Activated T-cell treated with anti-CD3 and anti-CD28 coated beads, Interleukin-2, amount 50 U/mL, for 4 hours (primary cell): ENCODE data around the gene OR5C1. TPM values are rescaled to one million over a fixed set of nuclear protein-coding genes. Genes with fewer than 3 reads are reported as not detected.

Experiments
- ATAC-seq, 2 donors: fragments of 200-7000 bp; cut with Tn5 transposase; one replicate each; pipeline ENCODE4 v1.10.0; 2021
- DNase-seq: peaks from one replicate; pipeline ENCODE4 v3.0.0-alpha.2; 2020
- H3K27me3 Mint-ChIP-seq: one replicate; pipeline ENCODE4 v1.8.0; 2021; ENCODE audit warnings: low read depth, mixed read lengths
- H3K36me3 Mint-ChIP-seq: one replicate; pipeline ENCODE4 v1.8.0; 2022; ENCODE audit warnings: mixed read lengths; ENCODE audit not compliant: insufficient read depth
- H3K4me1 Mint-ChIP-seq: one replicate; pipeline ENCODE4 v1.8.0; 2021; ENCODE audit warnings: low read depth, mixed read lengths
- H3K4me3 Mint-ChIP-seq: one replicate; pipeline ENCODE4 v1.8.0; 2021; ENCODE audit warnings: mild to moderate bottlenecking, moderate library complexity, mixed read lengths
- H3K9me3 Mint-ChIP-seq: one replicate; pipeline ENCODE4 v1.8.0; 2021; ENCODE audit warnings: mixed read lengths
- total RNA-seq, 3 donors: library from RNA; stranded (reverse); gene quantifications; one replicate each; pipeline ENCODE4 v1.2.1, GENCODE V29; 2021

OR5C1 gene
- total RNA-seq, result not detected

- DNase-seq, result no peak
- no peaks in the 10 kb centered on the region for H3K9me3 Mint-ChIP-seq
- no peaks in the 10 kb centered on the region for H3K36me3 Mint-ChIP-seq
- no peaks in the 10 kb centered on the region for H3K4me1 Mint-ChIP-seq
- no peak within 1 kb of the TSS for H3K4me3 Mint-ChIP-seq
- H3K27me3 Mint-ChIP-seq, result no peaks in the 10 kb centered on the region
- no peak for ATAC-seq
These were observed at the start of gene OR5C1 for GRCh38 chr9:122788831-122789230. OR5C1 (plus strand) TSS chr9:122788933; CDS start chr9:122788933, 0 bp downstream.

GRCh38 chr9:122742003-122742402 lies 46.7 kb upstream of the OR5C1 start, which contains the start of gene OR1L6:
OR1L6 (plus strand) TSS chr9:122742303; CDS start chr9:122749848, 7,545 bp downstream.
- Mint-ChIP-seq H3K27me3 (no peaks in the 10 kb centered on the region), H3K9me3 (peaks cover 23% of the 10 kb centered on the region), H3K36me3 (no peaks in the 10 kb centered on the region), H3K4me3 (no peak within 1 kb of the TSS), H3K4me1 (no peaks in the 10 kb centered on the region)
- DNase-seq (no peak), ATAC-seq (no peak)

- ATAC-seq, result no peak
- peaks cover 9% of the 10 kb centered on the region for H3K36me3 Mint-ChIP-seq
These were observed 33.9 kb upstream of the OR5C1 start for GRCh38 chr9:122754825-122755224.

GRCh38 chr9:122767817-122768216 lies 20.9 kb upstream of the OR5C1 start:
- H3K9me3 Mint-ChIP-seq, result peaks cover 52% of the 10 kb centered on the region
- DNase-seq (no peak), ATAC-seq (no peak)
- H3K4me1 Mint-ChIP-seq, result no peaks in the 10 kb centered on the region
- H3K4me3 Mint-ChIP-seq, result no peak overlapping the region
- peaks cover 15% of the 10 kb centered on the region for H3K36me3 Mint-ChIP-seq
- H3K27me3 Mint-ChIP-seq, result no peaks in the 10 kb centered on the region

More at GRCh38 chr9:122754825-122755224, 33.9 kb upstream of the OR5C1 start:
- H3K27me3 Mint-ChIP-seq, result peaks cover 2% of the 10 kb centered on the region
- H3K9me3 Mint-ChIP-seq, result peaks cover 28% of the 10 kb centered on the region
- DNase-seq, result no peak
- H3K4me1 Mint-ChIP-seq, result no peaks in the 10 kb centered on the region
- H3K4me3 Mint-ChIP-seq, result no peak overlapping the region

- ATAC-seq, result no peak
- no peak for DNase-seq
- no peaks in the 10 kb centered on the region for H3K27me3 Mint-ChIP-seq
- no peak overlapping the region for H3K4me3 Mint-ChIP-seq
- H3K36me3 Mint-ChIP-seq, result peaks cover 7% of the 10 kb centered on the region
- H3K4me1 Mint-ChIP-seq, result no peaks in the 10 kb centered on the region
- H3K9me3 Mint-ChIP-seq, result peaks cover 18% of the 10 kb centered on the region
These were observed 11.7 kb upstream of the OR5C1 start for GRCh38 chr9:122777052-122777451.

GRCh38 chr9:122777935-122778627 lies 10.7 kb upstream of the OR5C1 start:
- no peak overlapping the region for H3K4me3 Mint-ChIP-seq
- peaks cover 7% of the 10 kb centered on the region for H3K9me3 Mint-ChIP-seq
- DNase-seq (no peak), ATAC-seq (no peak)
- H3K36me3 Mint-ChIP-seq, result peaks cover 1% of the 10 kb centered on the region
- H3K27me3 Mint-ChIP-seq, result no peaks in the 10 kb centered on the region
- no peaks in the 10 kb centered on the region for H3K4me1 Mint-ChIP-seq

- DNase-seq (no peak), ATAC-seq (no peak)
- Mint-ChIP-seq H3K4me1 (no peaks in the 10 kb centered on the region), H3K9me3 (no peaks in the 10 kb centered on the region), H3K4me3 (no peak overlapping the region), H3K36me3 (no peaks in the 10 kb centered on the region), H3K27me3 (no peaks in the 10 kb centered on the region)
These were observed 9.6 kb upstream of the OR5C1 start for GRCh38 chr9:122779181-122779580.

- Mint-ChIP-seq H3K4me3 (no peak overlapping the region), H3K9me3 (no peaks in the 10 kb centered on the region), H3K36me3 (no peaks in the 10 kb centered on the region), H3K27me3 (no peaks in the 10 kb centered on the region), H3K4me1 (no peaks in the 10 kb centered on the region)
- ATAC-seq (no peak), DNase-seq (no peak)
These were observed 8.7 kb upstream of the OR5C1 start for GRCh38 chr9:122780026-122780425.

GRCh38 chr9:122781671-122782070 lies 7.1 kb upstream of the OR5C1 start:
- Mint-ChIP-seq H3K27me3 (no peaks in the 10 kb centered on the region), H3K9me3 (no peaks in the 10 kb centered on the region), H3K36me3 (no peaks in the 10 kb centered on the region), H3K4me3 (no peak overlapping the region), H3K4me1 (no peaks in the 10 kb centered on the region)
- no peak for DNase-seq
- ATAC-seq, result no peak

GRCh38 chr9:122785269-122785668 lies 3.5 kb upstream of the OR5C1 start:
- Mint-ChIP-seq H3K36me3 (no peaks in the 10 kb centered on the region), H3K27me3 (no peaks in the 10 kb centered on the region)
- ATAC-seq, result no peak

GRCh38 chr9:122786338-122786737 lies 2.4 kb upstream of the OR5C1 start:
- Mint-ChIP-seq H3K4me1 (no peaks in the 10 kb centered on the region), H3K9me3 (no peaks in the 10 kb centered on the region), H3K27me3 (no peaks in the 10 kb centered on the region), H3K36me3 (no peaks in the 10 kb centered on the region), H3K4me3 (no peak overlapping the region)
- DNase-seq (no peak), ATAC-seq (no peak)

More at GRCh38 chr9:122785269-122785668, 3.5 kb upstream of the OR5C1 start:
- Mint-ChIP-seq H3K4me3 (no peak overlapping the region), H3K4me1 (no peaks in the 10 kb centered on the region), H3K9me3 (no peaks in the 10 kb centered on the region)
- DNase-seq, result no peak

GRCh38 chr9:122789256-122790046 lies 718 bp downstream of the OR5C1 start:
- DNase-seq (no peak), ATAC-seq (no peak)
- Mint-ChIP-seq H3K27me3 (no peaks in the 10 kb centered on the region), H3K9me3 (no peaks in the 10 kb centered on the region), H3K36me3 (no peaks in the 10 kb centered on the region), H3K4me3 (no peak overlapping the region), H3K4me1 (no peaks in the 10 kb centered on the region)

GRCh38 chr9:122791872-122792669 lies 3.3 kb downstream of the OR5C1 start:
- H3K36me3 Mint-ChIP-seq, result no peaks in the 10 kb centered on the region
- no peaks in the 10 kb centered on the region for H3K4me1 Mint-ChIP-seq
- DNase-seq (no peak), ATAC-seq (no peak)
- no peaks in the 10 kb centered on the region for H3K9me3 Mint-ChIP-seq
- no peak overlapping the region for H3K4me3 Mint-ChIP-seq
- no peaks in the 10 kb centered on the region for H3K27me3 Mint-ChIP-seq

- ATAC-seq (peak in 1 of 2 donors; percentile 34), DNase-seq (no peak)
- H3K9me3 Mint-ChIP-seq, result no peaks in the 10 kb centered on the region
- no peaks in the 10 kb centered on the region for H3K27me3 Mint-ChIP-seq
- no peaks in the 10 kb centered on the region for H3K36me3 Mint-ChIP-seq
- H3K4me1 Mint-ChIP-seq, result no peaks in the 10 kb centered on the region
- H3K4me3 Mint-ChIP-seq, result no peak overlapping the region
These were observed 8.8 kb downstream of the OR5C1 start for GRCh38 chr9:122797316-122798063.
